ENCODE results near the gene NDUFAB1. TPM values are rescaled to one million over a fixed set of nuclear protein-coding genes. Genes with fewer than 3 reads are reported as not detected.

NDUFAB1 gene
- total RNA-seq (2022; extraction: Qiagen RNA extraction), result 169 to 208 TPM (median 180 TPM) in 5 replicates

GRCh38 chr16:23595951-23596720 lies at the start of gene NDUFAB1:
TSS of gene NDUFAB1 (minus strand) at chr16:23596316. CDS start at chr16:23596290, 26 bp downstream.

DNA sequence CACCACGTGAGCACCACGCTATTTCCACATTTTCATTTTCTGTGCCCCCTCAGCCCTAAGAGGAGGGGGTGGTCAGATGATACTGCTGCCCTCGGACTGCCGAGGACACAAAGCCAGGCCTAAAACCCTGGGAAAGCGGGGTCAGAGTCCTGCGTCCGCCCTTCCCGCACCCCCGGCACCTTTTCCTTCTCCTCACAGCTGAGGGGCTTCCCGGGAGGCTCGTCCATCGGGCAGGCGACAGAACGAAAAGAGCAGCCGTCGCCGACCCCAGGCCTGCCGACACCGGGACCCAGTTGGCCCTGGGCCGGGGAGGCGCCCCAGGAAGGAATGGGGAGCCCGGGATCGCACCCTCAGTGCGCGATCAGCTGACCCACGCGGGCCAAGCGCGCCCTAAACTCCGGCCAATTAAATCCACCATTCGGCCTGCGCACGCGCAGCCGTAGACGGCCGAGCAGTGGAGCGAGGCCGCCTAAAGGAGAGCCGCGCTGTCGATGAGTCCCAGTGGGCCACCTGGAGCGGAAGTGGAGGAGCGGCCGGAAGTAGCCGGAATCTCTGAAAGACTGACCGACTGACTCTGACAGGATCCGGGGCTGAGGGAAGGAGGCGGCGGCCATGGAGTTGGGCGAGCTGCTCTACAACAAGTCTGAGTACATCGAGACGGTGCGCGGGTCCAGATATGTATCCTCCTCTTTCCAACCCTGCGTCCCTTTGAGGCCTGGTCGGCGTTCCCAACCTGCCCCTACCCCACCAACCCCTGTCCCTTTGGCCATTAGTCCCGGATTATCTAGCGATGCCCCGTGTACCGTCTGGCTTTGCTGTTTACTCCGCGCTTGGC lies 45.0 kb upstream of the NDUFAB1 start, which contains the start of the genes DCTN5 and PALB2:
Gene DCTN5 (plus strand): TSS at position 536 of the 835 bp plus-strand sequence. CDS start 77 bp downstream, at position 613.
Gene PALB2 (minus strand): TSS at position 380 of the 835 bp plus-strand sequence. CDS start 153 bp downstream, at position 227.

DNA sequence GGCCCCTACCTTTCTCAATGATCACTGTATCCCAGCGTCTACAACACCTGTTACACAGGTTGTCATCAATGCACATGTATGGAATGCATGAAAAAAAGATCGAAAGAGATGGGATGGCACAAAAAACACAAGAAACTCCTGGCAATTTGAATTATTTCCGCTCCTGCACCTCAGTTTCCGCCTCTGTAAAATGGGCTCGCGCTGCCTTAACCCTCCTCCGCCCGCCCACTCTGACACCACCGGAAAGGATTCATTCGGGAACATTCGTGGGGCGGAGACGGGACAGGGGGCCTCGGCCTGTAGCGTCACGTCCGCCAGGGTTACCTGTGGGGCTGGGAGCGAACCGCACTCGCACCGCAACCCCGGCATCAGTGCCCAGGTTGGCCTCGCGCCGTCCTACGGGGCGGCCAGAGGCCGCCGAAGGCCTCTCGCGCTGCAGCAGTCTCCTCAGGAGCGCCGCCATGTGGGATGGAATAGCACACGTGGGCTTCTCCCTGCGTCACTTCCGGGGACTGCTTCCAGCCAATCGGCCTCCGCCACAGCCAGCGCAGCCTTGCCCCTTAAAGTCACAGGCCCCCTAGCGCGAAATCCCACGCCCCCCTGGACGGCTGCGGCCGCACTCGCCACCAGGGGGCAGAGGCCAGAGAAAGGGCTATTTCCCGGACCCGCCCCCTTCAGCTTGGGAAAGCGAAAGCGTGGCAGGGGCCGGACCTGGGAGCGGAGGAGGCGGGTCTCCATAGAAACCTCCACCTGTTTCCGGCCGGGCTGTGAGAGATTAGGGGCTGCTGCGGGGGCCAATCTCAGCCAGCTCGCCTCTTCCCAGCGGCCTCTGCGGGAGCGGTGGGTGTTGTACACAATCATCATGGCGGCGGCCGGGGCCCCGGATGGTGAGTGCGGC lies 39.0 kb downstream of the NDUFAB1 start, which contains the start of the genes EARS2 and UBFD1:
Gene EARS2 (minus strand): TSS at position 470 of the 898 bp plus-strand sequence. CDS start 7 bp downstream, at position 463.
Gene UBFD1 (plus strand): TSS at position 847 of the 898 bp plus-strand sequence. CDS start 16 bp downstream, at position 863.

Other genes starting within 250 kb of the NDUFAB1 start
- 14.6 to 19.6 TPM (median 17.6 TPM) in 5 replicates for gene COG7, start 143.1 kb downstream of the NDUFAB1 start, total RNA-seq (2022; extraction: Qiagen RNA extraction)
- 24.1 to 31.6 TPM (median 29.5 TPM) in 5 replicates for gene GGA2, start 85.8 kb downstream of the NDUFAB1 start, total RNA-seq (2022; extraction: Qiagen RNA extraction)
- 24.0 to 34.1 TPM (median 31.5 TPM) in 5 replicates for gene EARS2, start 39.0 kb downstream of the NDUFAB1 start, total RNA-seq (2022; extraction: Qiagen RNA extraction)
- gene UBFD1, start 38.6 kb downstream of the NDUFAB1 start, total RNA-seq (2022; extraction: Qiagen RNA extraction), result 44.5 to 54.5 TPM (median 51.4 TPM) in 5 replicates
- 11.4 to 12.0 TPM (median 11.7 TPM) in 5 replicates for gene PALB2, start 45.0 kb upstream of the NDUFAB1 start, total RNA-seq (2022; extraction: Qiagen RNA extraction)
- 67.6 to 75.4 TPM (median 72.2 TPM) in 5 replicates for gene DCTN5, start 45.1 kb upstream of the NDUFAB1 start, total RNA-seq (2022; extraction: Qiagen RNA extraction)
- gene PLK1, start 82.6 kb upstream of the NDUFAB1 start, total RNA-seq (2022; extraction: Qiagen RNA extraction), result 150 to 186 TPM (median 167 TPM) in 5 replicates
- not detected in 5 replicates for gene ERN2, start 116.9 kb upstream of the NDUFAB1 start, total RNA-seq (2022; extraction: Qiagen RNA extraction)
- gene CHP2, start 158.7 kb upstream of the NDUFAB1 start, total RNA-seq (2022; extraction: Qiagen RNA extraction), result 0.05 to 0.07 TPM in 2 of 5 replicates, not detected in the others
- 0.15 to 0.32 TPM (median 0.22 TPM) in 5 replicates for gene PRKCB, start 239.7 kb upstream of the NDUFAB1 start, total RNA-seq (2022; extraction: Qiagen RNA extraction)